Spinal cord (tissue), 10 donors: Measurements from ENCODE around the gene WAS. TPM values are rescaled to one million over a fixed set of nuclear protein-coding genes. Genes with fewer than 3 reads are reported as not detected.
A peak's percentile ranks its signal among the peaks of the same experiment; 100 is the strongest.

Experiments
- DNase-seq, 6 donors: peaks; one replicate each; pipeline versions ENCODE4 v3.0.0 to v3.0.0-alpha.2; 2013 to 2015; ENCODE audit warnings: low spot score in 6 of 6, low read depth in 4 of 6
- H3K27ac ChIP-seq: one replicate; pipeline ENCODE4 v1.5.1; 2013; ENCODE audit warnings: low read depth, low read length, control low read depth
- H3K27me3 ChIP-seq: one replicate; pipeline ENCODE4 v1.6.1; 2013; ENCODE audit warnings: low read length; ENCODE audit not compliant: control insufficient read depth, insufficient read depth
- H3K36me3 ChIP-seq: one replicate; pipeline ENCODE4 v1.6.1; 2013; ENCODE audit warnings: low read length; ENCODE audit not compliant: control insufficient read depth, insufficient read depth
- H3K4me1 ChIP-seq: one replicate; pipeline ENCODE4 v1.6.1; 2013; ENCODE audit warnings: low read length; ENCODE audit not compliant: control insufficient read depth, insufficient read depth
- H3K4me3 ChIP-seq: one replicate; pipeline ENCODE4 v1.5.1; 2013; ENCODE audit warnings: low read depth, low read length, control low read depth
- H3K9me3 ChIP-seq: one replicate; pipeline ENCODE4 v1.6.1; 2013; ENCODE audit warnings: low read length; ENCODE audit not compliant: control insufficient read depth, insufficient read depth
- WGBS: methylation state at CpG from one replicate; pipeline ENCODE4 v1.1.5; 2013; ENCODE audit warnings: missing lambda C conversion rate; ENCODE audit not compliant: insufficient coverage; 5-methylcytosine and 5-hydroxymethylcytosine counted together
- polyA plus RNA-seq, 2 donors: library from polyadenylated mRNA; unstranded; fragments of 120-200 nt; gene quantifications; one replicate each; pipeline ENCODE4 v1.2.1, GENCODE V29; 2013; ENCODE audit not compliant: insufficient read length in 2 of 2
- total RNA-seq, 2 donors: library from RNA; depleted of rRNA in 1 of 2; stranded (reverse); fragments of 120-200 nt in 1 of 2; fragments of >200 nt in 1 of 2; gene quantifications; one replicate each; pipeline versions ENCODE4 v1.2.3 to v1.2.4, GENCODE V29; 2013 to 2014
- donor health status: healthy.

WAS gene
- total and polyA plus RNA-seq, 4 donors: 3.1 to 7.1 (median 5.3) TPM

DNA sequence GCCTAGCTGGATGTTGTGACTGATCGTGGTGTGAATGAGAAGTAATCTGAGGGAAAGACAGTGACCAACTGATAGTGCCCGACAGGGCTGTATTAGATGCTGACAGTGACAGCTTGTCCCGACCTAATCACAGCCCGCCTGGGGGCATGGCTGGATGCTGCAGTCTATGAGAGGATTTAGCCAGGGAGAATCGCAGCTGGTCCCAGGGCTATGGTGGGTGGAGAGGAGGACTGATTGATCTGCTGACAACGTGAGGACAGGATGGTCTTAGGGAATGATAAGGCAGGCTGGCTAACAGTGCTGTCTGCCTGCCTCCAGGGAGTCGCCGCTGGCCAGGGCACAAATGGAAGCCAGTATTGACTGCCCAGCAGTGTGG lies 12.3 kb downstream of the WAS start:
- 39% methylated on average over 8 of the region's 8 CpGs for WGBS
- peaks cover 20% of the 10 kb centered on the region for H3K4me1 ChIP-seq
- no peaks in the 10 kb centered on the region for H3K27me3 ChIP-seq
- no peaks in the 10 kb centered on the region for H3K9me3 ChIP-seq
- DNase-seq: peak in 1 of 6 donors; percentile 67
- H3K27ac ChIP-seq: peak overlapping the region; percentile 85
- H3K36me3 ChIP-seq: peaks cover 10% of the 10 kb centered on the region
- peak overlapping the region; percentile 53 for H3K4me3 ChIP-seq

DNA sequence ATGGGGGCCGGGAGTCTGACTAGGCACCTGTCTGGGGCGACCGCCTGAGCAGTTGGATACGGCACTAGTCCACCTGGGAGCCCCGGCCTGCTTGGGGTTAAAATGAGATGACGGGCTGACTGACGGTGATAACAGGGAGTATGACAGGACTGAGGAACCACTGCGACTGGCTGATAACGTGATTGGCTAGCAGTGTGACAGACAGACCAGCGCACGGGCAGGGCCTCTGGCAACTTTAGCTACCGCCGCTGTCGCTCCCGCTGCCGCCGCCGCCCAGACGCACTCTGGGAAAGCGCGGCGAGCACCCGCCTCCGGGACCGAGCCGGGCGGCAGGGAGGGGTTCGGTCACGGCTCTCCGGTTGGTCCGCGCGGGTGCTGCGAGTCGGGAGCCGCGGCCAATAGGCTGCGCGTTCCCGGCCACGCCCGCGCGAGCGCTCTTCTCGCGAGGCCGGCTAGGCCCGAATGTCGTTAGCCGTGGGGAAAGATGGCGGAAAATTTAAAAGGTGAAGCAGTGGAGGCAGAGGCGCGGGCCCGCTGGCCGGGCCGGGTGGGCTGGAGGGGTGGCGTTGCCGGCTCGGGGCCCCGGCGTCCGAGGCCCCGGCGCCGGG lies 12.8 kb downstream of the WAS start, which contains the start of gene SUV39H1:
Gene SUV39H1, plus strand, starts transcription at position 434 of the 608 bp plus-strand sequence. Its CDS starts 51 bp downstream, at position 485.
- Histone ChIP-seq H3K4me1 (peaks cover 20% of the 10 kb centered on the region), H3K27ac (peak within 1 kb of the TSS; percentile 85), H3K36me3 (peaks cover 10% of the 10 kb centered on the region), H3K27me3 (no peaks in the 10 kb centered on the region), H3K9me3 (no peaks in the 10 kb centered on the region), H3K4me3 (peak within 1 kb of the TSS; percentile 53)
- DNase-seq: peak; percentile 53 to 96 (median 78)
- 27% methylated on average over 66 of the region's 66 CpGs for WGBS

DNA sequence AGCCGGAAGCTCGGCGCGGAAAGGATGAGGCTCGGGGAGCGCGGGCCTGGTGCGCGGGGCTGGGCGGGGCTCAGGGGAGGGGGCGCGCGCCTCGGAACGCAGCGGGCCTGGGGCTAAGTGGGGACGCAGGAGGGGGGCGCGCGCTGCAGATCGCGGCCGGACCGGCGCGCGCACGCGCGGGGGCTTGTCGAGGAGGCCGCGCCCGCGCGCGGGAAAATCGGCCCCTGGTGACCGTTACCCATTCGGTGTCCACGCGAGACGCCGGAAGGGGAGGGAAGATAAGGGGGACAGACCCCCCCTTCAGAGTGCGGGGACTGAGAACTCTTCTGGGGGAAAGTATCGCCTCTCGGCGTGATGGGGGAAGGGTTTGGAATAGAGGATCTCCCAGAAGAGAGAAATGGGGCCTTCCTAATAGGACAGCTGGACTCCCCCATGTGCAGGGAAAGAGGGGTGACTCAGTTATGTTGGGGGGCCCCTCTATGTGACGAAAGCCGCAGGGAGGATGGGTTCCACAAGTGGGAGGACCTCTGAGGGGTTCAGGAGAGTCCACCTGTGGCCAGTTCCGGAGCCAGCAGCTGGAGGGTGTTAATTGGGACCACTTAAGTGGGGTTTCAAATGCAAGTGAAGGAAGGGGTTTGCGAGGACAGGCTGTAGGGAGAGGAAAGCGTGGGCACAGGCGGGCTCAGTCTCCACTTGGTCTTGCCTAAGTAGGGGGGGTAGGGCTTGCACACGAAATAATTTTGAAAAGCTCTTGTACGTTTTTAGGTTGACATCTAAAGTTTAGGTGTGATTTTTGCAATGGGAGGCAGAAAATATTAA lies 13.5 kb downstream of the WAS start:
- Histone ChIP-seq H3K27me3 (no peaks in the 10 kb centered on the region), H3K9me3 (no peaks in the 10 kb centered on the region), H3K36me3 (peaks cover 10% of the 10 kb centered on the region), H3K4me1 (peaks cover 20% of the 10 kb centered on the region), H3K4me3 (peak overlapping the region; percentile 53), H3K27ac (no peak overlapping the region)
- 20% methylated on average over 55 of the region's 56 CpGs for WGBS
- peak in 2 of 6 donors; percentile 64 for DNase-seq

DNA sequence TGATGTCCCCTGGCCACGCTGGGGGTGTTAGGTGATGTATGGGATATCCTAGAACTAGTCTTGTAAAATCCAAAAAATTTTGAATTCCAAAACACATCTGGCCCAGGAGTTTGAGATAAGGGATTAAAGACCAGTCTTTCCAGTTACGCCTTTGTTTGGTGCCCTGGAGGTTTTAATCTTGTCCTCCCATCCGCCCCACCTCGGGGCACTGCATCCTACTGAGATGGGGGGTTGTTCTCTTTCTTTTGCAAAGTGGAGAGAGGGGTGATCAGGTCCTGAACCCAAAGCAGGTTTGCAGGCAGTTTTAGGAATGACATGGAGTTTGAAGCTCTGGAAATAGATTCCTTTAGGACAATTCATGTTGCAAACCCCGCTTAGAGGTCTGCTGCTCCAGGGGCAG lies 14.7 kb downstream of the WAS start:
- no peaks in the 10 kb centered on the region for H3K9me3 ChIP-seq
- no peaks in the 10 kb centered on the region for H3K27me3 ChIP-seq
- no peak overlapping the region for H3K4me3 ChIP-seq
- no peak for DNase-seq
- peaks cover 20% of the 10 kb centered on the region for H3K4me1 ChIP-seq
- no peak overlapping the region for H3K27ac ChIP-seq
- H3K36me3 ChIP-seq: peaks cover 15% of the 10 kb centered on the region
- 67% methylated on average over 4 of the region's 5 CpGs for WGBS

DNA sequence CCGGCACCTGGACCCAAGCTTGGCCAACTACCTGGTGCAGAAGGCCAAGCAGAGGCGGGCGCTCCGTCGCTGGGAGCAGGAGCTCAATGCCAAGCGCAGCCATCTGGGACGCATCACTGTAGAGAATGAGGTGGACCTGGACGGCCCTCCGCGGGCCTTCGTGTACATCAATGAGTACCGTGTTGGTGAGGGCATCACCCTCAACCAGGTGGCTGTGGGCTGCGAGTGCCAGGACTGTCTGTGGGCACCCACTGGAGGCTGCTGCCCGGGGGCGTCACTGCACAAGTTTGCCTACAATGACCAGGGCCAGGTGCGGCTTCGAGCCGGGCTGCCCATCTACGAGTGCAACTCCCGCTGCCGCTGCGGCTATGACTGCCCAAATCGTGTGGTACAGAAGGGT lies 16.6 kb downstream of the WAS start:
- no peaks in the 10 kb centered on the region for H3K9me3 ChIP-seq
- H3K4me1 ChIP-seq: peaks cover 19% of the 10 kb centered on the region
- WGBS: 94% methylated on average over 23 of the region's 23 CpGs
- no peaks in the 10 kb centered on the region for H3K27me3 ChIP-seq
- DNase-seq: no peak
- H3K4me3 ChIP-seq: no peak overlapping the region
- peaks cover 18% of the 10 kb centered on the region for H3K36me3 ChIP-seq
- H3K27ac ChIP-seq: no peak overlapping the region

DNA sequence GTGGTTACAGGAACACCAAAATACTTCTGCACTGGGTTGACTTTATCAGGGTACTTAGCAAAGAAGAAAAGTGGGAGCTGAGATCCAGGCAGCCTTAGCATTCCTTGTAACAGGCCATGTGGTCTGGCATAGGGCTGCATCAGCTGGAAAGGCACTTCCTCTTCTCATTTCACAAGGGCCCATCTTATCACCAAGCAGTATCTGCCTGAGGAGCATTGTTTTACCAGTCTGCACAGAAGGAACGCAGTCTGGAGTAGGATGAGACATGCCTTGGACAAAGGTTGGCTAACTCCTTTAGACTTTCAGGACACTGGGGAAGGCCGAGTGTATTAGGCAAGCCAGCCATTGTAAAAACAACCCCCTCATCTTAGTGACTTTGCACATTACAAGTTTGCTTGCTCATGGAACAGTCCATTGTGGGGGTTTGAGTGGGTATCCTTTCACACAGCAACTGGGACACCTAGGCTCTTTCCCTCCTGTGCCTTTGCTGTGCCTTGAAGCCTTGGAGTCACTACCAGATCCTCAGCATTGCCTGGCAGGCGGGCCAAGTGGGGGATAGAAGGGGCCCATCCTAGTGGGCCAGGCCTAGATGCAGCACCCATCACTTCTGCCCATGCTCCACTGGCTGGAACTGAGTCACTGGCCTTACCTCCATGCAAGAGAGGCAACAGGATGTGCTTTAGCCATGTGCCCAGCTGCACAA lies 17.5 kb downstream of the WAS start:
- 65% methylated on average over 2 of the region's 3 CpGs for WGBS

DNA sequence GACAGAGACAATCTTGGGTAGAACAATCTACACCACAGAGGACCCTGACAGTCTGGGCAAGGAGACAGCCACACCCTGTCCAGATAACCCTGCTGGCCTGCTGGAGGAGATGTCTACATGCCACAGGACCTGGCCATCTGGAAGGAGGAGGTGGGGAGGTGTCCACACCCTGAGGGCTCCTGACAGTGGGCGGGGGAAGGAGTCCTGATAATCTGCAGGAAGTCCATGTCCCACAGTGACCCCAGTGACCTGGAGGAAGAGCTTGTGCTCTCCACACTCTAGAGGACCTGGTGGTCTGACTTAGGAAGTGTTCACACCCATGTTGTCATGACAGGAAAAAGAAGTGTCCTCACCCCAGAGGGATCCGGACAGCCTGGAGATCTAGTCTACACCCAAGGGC lies 18.4 kb downstream of the WAS start:
- peaks cover 33% of the 10 kb centered on the region for H3K36me3 ChIP-seq
- H3K27ac ChIP-seq: no peak overlapping the region
- peaks cover 13% of the 10 kb centered on the region for H3K4me1 ChIP-seq
- WGBS: 56% methylated on average over 2 of the region's 2 CpGs
- H3K27me3 ChIP-seq: no peaks in the 10 kb centered on the region
- no peaks in the 10 kb centered on the region for H3K9me3 ChIP-seq
- no peak overlapping the region for H3K4me3 ChIP-seq
- DNase-seq: no peak

More for the DNA sequence above, 17.5 kb downstream of the WAS start:
- no peak for DNase-seq
- Histone ChIP-seq H3K9me3 (no peaks in the 10 kb centered on the region), H3K4me3 (no peak overlapping the region), H3K36me3 (peaks cover 26% of the 10 kb centered on the region), H3K27me3 (no peaks in the 10 kb centered on the region), H3K4me1 (peaks cover 13% of the 10 kb centered on the region), H3K27ac (no peak overlapping the region)

DNA sequence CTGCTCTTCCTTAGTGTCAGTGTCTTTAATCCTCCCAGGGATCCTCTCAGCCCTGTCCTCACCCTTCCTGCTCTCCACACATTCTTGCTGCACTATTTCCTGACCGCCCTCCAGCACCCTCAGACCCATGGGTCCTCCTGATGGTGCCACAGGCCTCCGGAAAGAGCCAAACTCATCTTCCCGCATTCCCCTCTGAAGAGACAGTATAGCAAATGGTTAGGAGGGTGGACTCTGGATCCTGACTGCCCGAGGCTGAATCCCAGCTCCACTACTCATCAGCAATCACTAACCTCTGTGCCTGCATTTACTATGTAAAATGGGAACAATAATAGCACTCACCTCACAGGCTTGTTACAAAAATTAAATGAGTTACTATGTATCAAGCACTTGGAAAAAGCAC lies 19.1 kb downstream of the WAS start:
- no peaks in the 10 kb centered on the region for H3K27me3 ChIP-seq

DNA sequence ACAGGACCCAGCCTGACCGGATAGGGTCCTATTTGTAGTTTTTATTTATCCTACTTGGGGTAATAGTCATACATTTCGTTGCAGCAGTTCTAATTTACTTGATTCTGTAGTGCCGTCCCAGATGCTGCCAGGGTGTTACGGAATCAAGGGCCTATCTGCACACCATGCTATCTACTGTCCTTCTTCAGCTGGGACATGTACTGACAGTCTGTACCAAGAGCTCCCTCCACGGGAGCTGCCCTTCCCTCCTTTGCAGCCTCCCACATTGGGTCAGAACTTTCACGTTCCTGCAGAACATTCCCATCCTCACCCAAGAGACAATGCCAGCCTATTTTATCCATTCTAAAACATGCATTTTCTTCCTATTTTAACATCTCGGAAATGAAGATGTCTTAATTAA lies 19.6 kb downstream of the WAS start:
- H3K4me1 ChIP-seq: peaks cover 9% of the 10 kb centered on the region
- H3K9me3 ChIP-seq: no peaks in the 10 kb centered on the region
- H3K36me3 ChIP-seq: peaks cover 44% of the 10 kb centered on the region
- no peak overlapping the region for H3K4me3 ChIP-seq
- no peak overlapping the region for H3K27ac ChIP-seq
- H3K27me3 ChIP-seq: no peaks in the 10 kb centered on the region
- no peak for DNase-seq
- 61% methylated on average over 5 of the region's 7 CpGs for WGBS

More for the DNA sequence above, 19.1 kb downstream of the WAS start:
- Histone ChIP-seq H3K27ac (no peak overlapping the region), H3K4me1 (peaks cover 9% of the 10 kb centered on the region), H3K9me3 (no peaks in the 10 kb centered on the region), H3K4me3 (no peak overlapping the region), H3K36me3 (peaks cover 39% of the 10 kb centered on the region)
- WGBS: 64% methylated on average over 3 of the region's 4 CpGs
- no peak for DNase-seq
